ENCODE measurements around the gene FOXP1. TPM values are rescaled to one million over a fixed set of nuclear protein-coding genes. Genes with fewer than 3 reads are reported as not detected.

The FOXP1 gene
- total and polyA plus RNA-seq, 2 of the 13 experiments (the other 11 are each of a cell fraction or from before 2014, with no cell fraction given): 40.4 to 59.0 TPM

DNA sequence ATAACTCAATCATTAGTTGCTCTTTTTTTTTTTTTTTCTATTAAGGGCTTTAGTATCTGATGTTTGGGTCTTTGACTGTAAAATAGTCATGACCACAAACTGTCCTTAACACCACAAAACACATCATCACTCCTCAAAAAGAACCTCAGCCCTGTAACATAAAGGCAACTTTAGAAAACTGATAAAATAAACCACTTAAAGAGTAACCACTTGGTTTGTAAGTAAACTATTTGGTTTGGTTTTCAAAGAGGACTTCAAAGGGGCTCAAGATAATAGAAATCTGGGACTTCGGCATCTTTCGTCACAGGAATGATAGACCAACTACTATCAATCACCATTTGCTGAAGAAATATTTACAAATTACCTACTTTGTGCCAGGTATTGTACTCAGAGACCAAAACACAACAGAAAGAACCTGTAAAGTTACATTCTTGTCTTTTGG lies 167.8 kb downstream of the FOXP1 start (continued):
- TF ChIP-seq ZNF891 (CRISPR knock-in tag; IDR thresholded peaks at IDR 0.05): no peak
- TF ChIP-seq FOXA1 (IDR thresholded peaks at IDR 0.05): no peak
- 0 out of 2 replicates have a peak, but pooled peaks have one; percentile 10 for TF ChIP-seq FOXA1 (CRISPR knock-in tag; IDR thresholded peaks at IDR 0.05)
- TF ChIP-seq ZNF878 (CRISPR knock-in tag; IDR thresholded peaks at IDR 0.05): no peak
- TF ChIP-seq KDM6A (CRISPR knock-in tag; IDR thresholded peaks at IDR 0.05; ENCODE audit: low read depth): no peak
- no peak for TF ChIP-seq ZNF615 (CRISPR knock-in tag; IDR thresholded peaks at IDR 0.05; ENCODE audit: borderline replicate concordance)
- peak; percentile 93 for TF ChIP-seq ZKSCAN1 (IDR thresholded peaks at IDR 0.05; ENCODE audit: low read length)
- TF ChIP-seq, protein P1, sequence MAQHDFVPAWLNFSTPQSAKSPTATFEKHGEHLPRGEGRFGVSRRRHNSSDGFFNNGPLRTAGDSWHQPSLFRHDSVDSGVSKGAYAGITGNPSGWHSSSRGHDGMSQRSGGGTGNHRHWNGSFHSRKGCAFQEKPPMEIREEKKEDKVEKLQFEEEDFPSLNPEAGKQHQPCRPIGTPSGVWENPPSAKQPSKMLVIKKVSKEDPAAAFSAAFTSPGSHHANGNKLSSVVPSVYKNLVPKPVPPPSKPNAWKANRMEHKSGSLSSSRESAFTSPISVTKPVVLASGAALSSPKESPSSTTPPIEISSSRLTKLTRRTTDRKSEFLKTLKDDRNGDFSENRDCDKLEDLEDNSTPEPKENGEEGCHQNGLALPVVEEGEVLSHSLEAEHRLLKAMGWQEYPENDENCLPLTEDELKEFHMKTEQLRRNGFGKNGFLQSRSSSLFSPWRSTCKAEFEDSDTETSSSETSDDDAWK (CRISPR knock-in tag; IDR thresholded peaks at IDR 0.05): no peak
- TF ChIP-seq ZNF577 (CRISPR knock-in tag; IDR thresholded peaks at IDR 0.05; ENCODE audit: borderline replicate concordance, low read depth): no peak
- TF ChIP-seq TBX2 (CRISPR knock-in tag; IDR thresholded peaks at IDR 0.05; ENCODE audit: borderline replicate concordance): no peak
- TF ChIP-seq HMGA1 (CRISPR knock-in tag; conservative IDR thresholded peaks at IDR 0.05): no peak
- TF ChIP-seq KAT2B (IDR thresholded peaks at IDR 0.05; ENCODE audit: borderline replicate concordance, low read depth, low read length): no peak
- TF ChIP-seq POLR2A (IDR thresholded peaks at IDR 0.05; ENCODE audit: insufficient read depth in 1 of 2, low read depth in 2 of 2, low read length in 2 of 2): no peak
- TF ChIP-seq ZNF775 (CRISPR knock-in tag; IDR thresholded peaks at IDR 0.05; ENCODE audit: borderline replicate concordance): no peak
- no peak for TF ChIP-seq BRD4 (CRISPR knock-in tag; IDR thresholded peaks at IDR 0.05)
- TF ChIP-seq, protein P2, sequence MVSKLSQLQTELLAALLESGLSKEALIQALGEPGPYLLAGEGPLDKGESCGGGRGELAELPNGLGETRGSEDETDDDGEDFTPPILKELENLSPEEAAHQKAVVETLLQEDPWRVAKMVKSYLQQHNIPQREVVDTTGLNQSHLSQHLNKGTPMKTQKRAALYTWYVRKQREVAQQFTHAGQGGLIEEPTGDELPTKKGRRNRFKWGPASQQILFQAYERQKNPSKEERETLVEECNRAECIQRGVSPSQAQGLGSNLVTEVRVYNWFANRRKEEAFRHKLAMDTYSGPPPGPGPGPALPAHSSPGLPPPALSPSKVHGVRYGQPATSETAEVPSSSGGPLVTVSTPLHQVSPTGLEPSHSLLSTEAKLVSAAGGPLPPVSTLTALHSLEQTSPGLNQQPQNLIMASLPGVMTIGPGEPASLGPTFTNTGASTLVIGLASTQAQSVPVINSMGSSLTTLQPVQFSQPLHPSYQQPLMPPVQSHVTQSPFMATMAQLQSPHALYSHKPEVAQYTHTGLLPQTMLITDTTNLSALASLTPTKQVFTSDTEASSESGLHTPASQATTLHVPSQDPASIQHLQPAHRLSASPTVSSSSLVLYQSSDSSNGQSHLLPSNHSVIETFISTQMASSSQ (IDR thresholded peaks at IDR 0.05; ENCODE audit: low read depth): 0 out of 2 replicates have a peak, but pooled peaks have one; percentile 17
- TF ChIP-seq, protein P2 (CRISPR knock-in tag; IDR thresholded peaks at IDR 0.05; ENCODE audit: borderline replicate concordance): no peak
- no peak for TF ChIP-seq HHEX (CRISPR knock-in tag; IDR thresholded peaks at IDR 0.05)
- no peak for TF ChIP-seq TGIF2 (CRISPR knock-in tag; IDR thresholded peaks at IDR 0.05)
- TF ChIP-seq ZSCAN29 (CRISPR knock-in tag; conservative IDR thresholded peaks at IDR 0.05): no peak
- TF ChIP-seq LCORL (IDR thresholded peaks at IDR 0.05): no peak
- TF ChIP-seq LCORL (CRISPR knock-in tag; IDR thresholded peaks at IDR 0.05): peak; percentile 35; the same call in 1 of the 2 replicates
- no peak for TF ChIP-seq SKI (IDR thresholded peaks at IDR 0.05; ENCODE audit: partially characterized antibody)
- no peak for TF ChIP-seq PHF8 (CRISPR knock-in tag; IDR thresholded peaks at IDR 0.05)
- TF ChIP-seq ZNF629 (CRISPR knock-in tag; conservative IDR thresholded peaks at IDR 0.05): no peak
- no peak for TF ChIP-seq RBAK (CRISPR knock-in tag; IDR thresholded peaks at IDR 0.05)
- TF ChIP-seq TCF7L2 (IDR thresholded peaks at IDR 0.05; ENCODE audit: low read depth, low read length): peak; percentile 87
- TF ChIP-seq ZNF562 (CRISPR knock-in tag; IDR thresholded peaks at IDR 0.05; ENCODE audit: borderline replicate concordance): no peak
- TF ChIP-seq CBFB (CRISPR knock-in tag; IDR thresholded peaks at IDR 0.05): no peak
- TF ChIP-seq MLLT10 (CRISPR knock-in tag; IDR thresholded peaks at IDR 0.05): no peak
- TF ChIP-seq ZNF180 (CRISPR knock-in tag; IDR thresholded peaks at IDR 0.05; ENCODE audit: borderline replicate concordance, low read depth): no peak
- TF ChIP-seq RARA (CRISPR knock-in tag; IDR thresholded peaks at IDR 0.05): no peak
